Measurements from ENCODE around the gene WDPCP. TPM values are rescaled to one million over a fixed set of nuclear protein-coding genes. Genes with fewer than 3 reads are reported as not detected.
A peak's percentile ranks its signal among the peaks of the same experiment; 100 is the strongest.
"Not testable (repeated sequence)": the region's sequence is repeated elsewhere in the genome, so short reads cannot be mapped to it uniquely, and the experiment has no call there.

WDPCP gene, protein sequence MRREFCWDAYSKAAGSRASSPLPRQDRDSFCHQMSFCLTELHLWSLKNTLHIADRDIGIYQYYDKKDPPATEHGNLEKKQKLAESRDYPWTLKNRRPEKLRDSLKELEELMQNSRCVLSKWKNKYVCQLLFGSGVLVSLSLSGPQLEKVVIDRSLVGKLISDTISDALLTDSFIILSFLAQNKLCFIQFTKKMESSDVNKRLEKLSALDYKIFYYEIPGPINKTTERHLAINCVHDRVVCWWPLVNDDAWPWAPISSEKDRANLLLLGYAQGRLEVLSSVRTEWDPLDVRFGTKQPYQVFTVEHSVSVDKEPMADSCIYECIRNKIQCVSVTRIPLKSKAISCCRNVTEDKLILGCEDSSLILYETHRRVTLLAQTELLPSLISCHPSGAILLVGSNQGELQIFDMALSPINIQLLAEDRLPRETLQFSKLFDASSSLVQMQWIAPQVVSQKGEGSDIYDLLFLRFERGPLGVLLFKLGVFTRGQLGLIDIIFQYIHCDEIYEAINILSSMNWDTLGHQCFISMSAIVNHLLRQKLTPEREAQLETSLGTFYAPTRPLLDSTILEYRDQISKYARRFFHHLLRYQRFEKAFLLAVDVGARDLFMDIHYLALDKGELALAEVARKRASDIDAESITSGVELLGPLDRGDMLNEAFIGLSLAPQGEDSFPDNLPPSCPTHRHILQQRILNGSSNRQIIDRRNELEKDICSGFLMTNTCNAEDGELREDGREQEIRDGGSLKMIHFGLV
- total RNA-seq = 10 to 100 TPM in 1 of 3 donors, 1 to 10 TPM in 2; 5.3 to 15.4 (median 7.5) TPM
- long read RNA-seq, donor 1, partial matches to known transcripts = 1 of 5 reads
- long read RNA-seq, donor 1, other reads (novel, unspliced or antisense) = 4 of 5 reads
- long read RNA-seq, donor 2 = 0 reads

DNA sequence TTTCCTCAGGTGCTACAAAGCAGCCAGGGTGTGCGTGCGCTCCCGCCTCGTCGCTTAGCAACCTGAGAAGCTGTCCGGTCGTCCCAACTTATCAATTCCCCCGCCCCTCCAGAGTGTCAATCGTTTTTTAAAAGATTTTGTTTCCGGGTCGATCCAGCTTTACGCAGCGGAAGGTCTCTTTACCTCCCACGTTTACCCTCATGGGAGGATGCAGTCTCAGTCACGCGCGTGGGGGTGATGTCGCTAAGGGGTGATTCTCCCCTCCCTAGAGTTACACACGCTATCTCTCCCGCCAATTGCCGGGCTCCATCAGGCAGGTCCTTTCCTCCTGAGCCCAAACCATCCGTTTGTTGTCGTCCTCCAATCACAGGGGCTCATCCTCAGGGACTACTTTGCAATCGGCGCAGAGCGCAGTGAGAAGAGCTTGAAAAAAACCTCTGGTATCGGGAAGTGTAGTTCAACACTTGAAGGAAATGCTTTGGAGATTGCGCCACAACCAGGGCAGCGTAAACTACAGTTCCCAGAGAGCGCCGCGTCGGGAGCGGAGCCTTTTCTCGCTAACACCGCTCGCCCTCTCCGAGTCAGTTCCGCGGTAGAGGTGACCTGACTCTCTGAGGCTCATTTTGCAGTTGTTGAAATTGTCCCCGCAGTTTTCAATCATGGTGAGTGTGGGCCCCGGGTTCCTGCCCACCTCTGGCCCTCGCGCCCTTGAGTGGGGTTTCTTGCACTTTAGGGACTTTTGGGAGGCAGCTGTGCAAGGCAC, at the start of gene WDPCP, which contains the start of gene MDH1:
WDPCP (minus strand) TSS at position 93 of the 763 bp plus-strand sequence. CDS start 206 bp downstream, outside the sequence.
MDH1 (plus strand) TSS at position 579 of the 763 bp plus-strand sequence; CDS start at position 660, 81 bp downstream.
- intact Hi-C loops (cut with DNase I, micrococcal nuclease) = no loop called here

DNA sequence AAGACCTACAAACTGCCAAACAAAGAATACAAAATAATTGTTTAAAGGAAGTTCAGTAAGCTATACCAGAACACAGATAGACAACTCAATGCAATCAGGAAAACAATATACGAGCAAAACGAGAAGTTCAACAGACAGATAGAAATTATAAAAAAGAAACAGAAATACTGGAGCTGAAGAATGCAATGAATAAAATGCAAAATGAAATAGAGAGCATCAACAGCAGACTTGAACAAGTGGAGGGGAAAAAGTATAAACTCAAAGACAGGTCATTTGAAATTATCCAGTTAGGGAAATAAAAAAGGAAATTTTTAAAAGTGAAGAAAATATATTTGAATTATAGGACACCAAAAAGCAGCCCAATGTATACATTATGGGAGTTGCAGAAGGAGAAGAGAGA, 44.1 kb upstream of the WDPCP start:
- DNase-seq (no peak), ATAC-seq (no peak)
- intact Hi-C loops (cut with DNase I, micrococcal nuclease) = no loop called here

More for the DNA sequence above, at the start of gene WDPCP, which contains the start of gene MDH1:
- H3K9me3 ChIP-seq = no peaks in the 10 kb centered on the region
- H3K4me3 ChIP-seq = peak within 1 kb of the TSS; percentile 47
- ATAC-seq (peak; percentile 97), DNase-seq (peak; percentile 94 to 95 (median 95))
- H3K4me1 ChIP-seq (ENCODE audit: low read depth) = peaks cover 5% of the 10 kb centered on the region
- peaks cover 3% of the 10 kb centered on the region for H3K36me3 ChIP-seq (ENCODE audit: low read depth)
- TF ChIP-seq, protein P1, sequence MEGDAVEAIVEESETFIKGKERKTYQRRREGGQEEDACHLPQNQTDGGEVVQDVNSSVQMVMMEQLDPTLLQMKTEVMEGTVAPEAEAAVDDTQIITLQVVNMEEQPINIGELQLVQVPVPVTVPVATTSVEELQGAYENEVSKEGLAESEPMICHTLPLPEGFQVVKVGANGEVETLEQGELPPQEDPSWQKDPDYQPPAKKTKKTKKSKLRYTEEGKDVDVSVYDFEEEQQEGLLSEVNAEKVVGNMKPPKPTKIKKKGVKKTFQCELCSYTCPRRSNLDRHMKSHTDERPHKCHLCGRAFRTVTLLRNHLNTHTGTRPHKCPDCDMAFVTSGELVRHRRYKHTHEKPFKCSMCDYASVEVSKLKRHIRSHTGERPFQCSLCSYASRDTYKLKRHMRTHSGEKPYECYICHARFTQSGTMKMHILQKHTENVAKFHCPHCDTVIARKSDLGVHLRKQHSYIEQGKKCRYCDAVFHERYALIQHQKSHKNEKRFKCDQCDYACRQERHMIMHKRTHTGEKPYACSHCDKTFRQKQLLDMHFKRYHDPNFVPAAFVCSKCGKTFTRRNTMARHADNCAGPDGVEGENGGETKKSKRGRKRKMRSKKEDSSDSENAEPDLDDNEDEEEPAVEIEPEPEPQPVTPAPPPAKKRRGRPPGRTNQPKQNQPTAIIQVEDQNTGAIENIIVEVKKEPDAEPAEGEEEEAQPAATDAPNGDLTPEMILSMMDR (IDR thresholded peaks at IDR 0.05) = no peak

DNA sequence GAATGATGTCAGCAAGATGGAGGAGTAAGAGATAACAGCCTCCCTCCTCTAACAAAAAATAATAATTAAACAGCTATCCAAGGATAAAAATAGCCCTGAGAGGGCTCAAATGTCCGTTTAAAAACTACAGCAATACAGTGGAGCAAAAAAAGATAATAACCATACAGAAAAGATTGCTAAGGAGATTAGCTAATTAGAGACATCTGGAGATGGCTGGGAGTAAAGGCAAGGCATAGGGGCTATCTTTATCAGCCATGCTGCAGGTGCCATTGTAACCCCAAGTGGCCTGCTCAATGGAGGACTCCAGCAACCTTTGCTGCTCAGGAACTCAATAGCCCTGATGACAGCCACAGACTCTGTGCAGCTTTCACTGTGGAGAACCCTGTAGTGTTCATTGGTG, 43.2 kb upstream of the WDPCP start:
- intact Hi-C loops (cut with DNase I, micrococcal nuclease) = no loop called here
- ATAC-seq (no peak), DNase-seq (no peak)
- TF ChIP-seq, protein P1 (IDR thresholded peaks at IDR 0.05) = no peak
- Histone ChIP-seq H3K4me1 (ENCODE audit: low read depth) (no peaks in the 10 kb centered on the region), H3K9me3 (peaks cover 14% of the 10 kb centered on the region), H3K36me3 (ENCODE audit: low read depth) (no peaks in the 10 kb centered on the region), H3K4me3 (no peak overlapping the region)

More for the DNA sequence above, 44.1 kb upstream of the WDPCP start:
- Histone ChIP-seq H3K36me3 (ENCODE audit: low read depth) (no peaks in the 10 kb centered on the region), H3K9me3 (peaks cover 14% of the 10 kb centered on the region), H3K4me3 (no peak overlapping the region), H3K4me1 (ENCODE audit: low read depth) (no peaks in the 10 kb centered on the region)
- TF ChIP-seq, protein P1 (IDR thresholded peaks at IDR 0.05) = no peak

DNA sequence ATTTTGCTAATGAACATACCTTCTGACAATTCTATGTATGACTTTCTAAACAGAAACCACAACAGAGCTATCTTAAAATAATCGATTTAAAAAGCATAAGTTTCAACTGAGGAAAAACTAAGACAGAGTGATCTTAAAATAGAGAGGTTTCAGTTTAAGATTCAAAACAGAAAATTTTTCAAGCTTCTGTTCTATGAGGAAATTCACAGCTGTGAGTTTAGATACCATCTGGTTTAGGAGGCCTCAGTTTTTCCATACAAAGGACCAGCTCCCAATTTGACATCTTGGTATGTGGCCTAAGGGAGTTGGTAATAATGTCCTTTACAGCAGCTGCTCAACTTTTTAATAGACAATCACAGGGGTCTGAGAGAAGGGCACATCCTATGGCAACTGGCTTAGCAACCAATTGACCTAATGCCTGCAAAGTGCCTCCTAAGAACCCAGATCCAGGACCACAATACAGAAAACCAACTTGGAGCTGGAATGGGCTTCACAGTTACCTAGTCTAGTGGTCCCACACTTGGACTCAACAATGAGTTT, 40.2 kb upstream of the WDPCP start:
- Histone ChIP-seq H3K4me3 (no peak overlapping the region), H3K9me3 (peaks cover 8% of the 10 kb centered on the region), H3K36me3 (ENCODE audit: low read depth) (no peaks in the 10 kb centered on the region), H3K4me1 (ENCODE audit: low read depth) (no peaks in the 10 kb centered on the region)
- ATAC-seq = no peak
- DNase-seq = no peak
- TF ChIP-seq, protein P1 (IDR thresholded peaks at IDR 0.05) = no peak
- intact Hi-C loops (cut with DNase I, micrococcal nuclease) = no loop called here

DNA sequence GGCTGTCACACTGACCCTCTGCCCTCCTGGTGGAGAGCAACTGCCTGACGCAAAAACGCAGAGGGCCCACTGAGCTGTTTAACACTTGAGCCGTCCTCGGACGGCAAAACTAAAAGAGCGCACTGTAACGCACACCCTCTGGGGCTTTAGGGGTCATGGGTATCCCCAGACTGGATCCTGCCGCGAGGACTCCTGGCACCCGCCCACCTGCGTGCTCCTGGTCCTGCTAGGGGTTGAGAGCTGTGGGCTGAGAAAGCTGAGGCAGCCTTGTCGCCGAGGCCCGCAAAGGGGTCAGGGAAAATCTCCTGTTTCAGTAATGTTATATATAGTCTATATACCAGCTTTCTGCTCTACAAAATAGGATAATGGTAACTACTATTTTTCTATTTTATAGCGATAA, 39.6 kb upstream of the WDPCP start:
- no peaks in the 10 kb centered on the region for H3K4me1 ChIP-seq (ENCODE audit: low read depth)
- ATAC-seq = no peak
- intact Hi-C loops (cut with DNase I, micrococcal nuclease) = no loop called here
- H3K4me3 ChIP-seq = no peak overlapping the region
- no peaks in the 10 kb centered on the region for H3K36me3 ChIP-seq (ENCODE audit: low read depth)
- DNase-seq = no peak
- peaks cover 6% of the 10 kb centered on the region for H3K9me3 ChIP-seq
- TF ChIP-seq, protein P1 (IDR thresholded peaks at IDR 0.05) = no peak

DNA sequence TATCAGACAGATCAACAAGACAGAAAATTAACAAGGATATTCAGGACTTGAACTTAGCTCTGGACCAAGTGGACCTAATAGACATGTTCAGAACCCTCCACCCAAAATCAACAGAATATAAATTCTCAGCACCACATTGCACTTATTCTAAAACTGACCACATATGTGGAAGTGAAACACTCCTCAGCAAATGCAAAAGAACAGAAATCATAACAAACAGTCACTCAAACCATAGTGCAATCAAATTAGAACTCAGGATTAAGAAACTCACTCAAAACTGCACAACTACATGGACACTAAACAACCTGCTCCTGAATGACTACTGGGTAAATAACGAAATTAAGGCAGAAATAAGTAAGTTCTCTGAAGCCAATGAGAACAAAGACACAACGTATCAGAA, 35.5 kb upstream of the WDPCP start:
- intact Hi-C loops (cut with DNase I, micrococcal nuclease); DNase-seq; H3K36me3 ChIP-seq (ENCODE audit: low read depth); H3K4me3 ChIP-seq; H3K4me1 ChIP-seq (ENCODE audit: low read depth); ATAC-seq; H3K9me3 ChIP-seq: not testable (repeated sequence)

All from mucosa of descending colon (tissue), 3 donors.